ENCODE data around the gene IGF2BP2.

IGF2BP2 gene

DNA sequence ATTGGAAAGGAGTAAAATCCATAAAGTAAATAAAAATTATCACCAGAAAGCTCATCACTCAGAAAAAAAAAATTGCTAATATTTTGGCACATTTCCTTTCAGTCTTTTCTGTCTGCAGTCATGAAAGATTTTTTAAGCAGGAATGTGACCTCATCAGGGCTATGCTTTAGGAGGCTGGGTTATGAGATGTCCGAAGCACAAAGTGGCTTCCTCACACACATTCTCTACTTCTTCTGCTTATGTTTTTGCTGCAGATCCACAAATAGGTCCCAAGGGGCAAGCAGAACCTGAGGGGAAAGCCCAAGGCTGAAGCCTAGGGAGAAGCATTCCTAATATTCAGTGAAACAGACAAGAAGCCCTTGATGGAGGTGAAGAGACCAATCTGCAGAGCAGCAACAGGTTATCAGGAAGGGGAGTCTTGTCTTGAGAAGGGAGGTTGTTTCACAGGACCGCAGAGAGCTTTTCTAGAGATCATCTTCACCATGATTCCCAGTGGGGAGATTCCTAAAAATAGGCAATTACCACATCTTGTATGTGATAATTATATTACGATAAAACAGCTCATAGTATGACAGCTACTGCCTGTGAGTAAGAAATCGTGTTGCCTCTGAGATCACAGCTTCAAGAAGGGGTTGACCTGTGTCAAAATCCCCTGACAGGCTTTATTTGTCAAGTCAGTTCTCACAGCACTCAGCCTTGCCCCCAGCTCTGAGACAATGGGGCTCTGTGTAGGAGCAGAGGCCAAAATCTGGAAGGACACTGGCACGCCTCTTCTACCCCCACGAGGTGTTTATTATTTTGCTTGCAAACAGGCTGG, 60.5 kb downstream of the IGF2BP2 start:
- WGBS, 2 experiments (ENCODE audit: insufficient coverage in 2 of 2), result 48 to 75% methylated on average over 3 to 4 of the region's 6 CpGs
- Histone ChIP-seq H3K27ac (ENCODE audit: low read depth, low read length, severe bottlenecking) (peak overlapping the region; percentile 85), H3K9me3 (ENCODE audit: control insufficient read depth, low read length) (no peaks in the 10 kb centered on the region), H3K4me1 (ENCODE audit: control insufficient read depth, insufficient read depth, low read length, poor library complexity, severe bottlenecking) (peaks cover 47% of the 10 kb centered on the region), H3K4me3 (ENCODE audit: extremely low read depth, insufficient read depth, low read length, poor library complexity, severe bottlenecking) (no peak overlapping the region), H3K36me3 (ENCODE audit: control insufficient read depth, insufficient read depth, low read length) (peaks cover 11% of the 10 kb centered on the region)

DNA sequence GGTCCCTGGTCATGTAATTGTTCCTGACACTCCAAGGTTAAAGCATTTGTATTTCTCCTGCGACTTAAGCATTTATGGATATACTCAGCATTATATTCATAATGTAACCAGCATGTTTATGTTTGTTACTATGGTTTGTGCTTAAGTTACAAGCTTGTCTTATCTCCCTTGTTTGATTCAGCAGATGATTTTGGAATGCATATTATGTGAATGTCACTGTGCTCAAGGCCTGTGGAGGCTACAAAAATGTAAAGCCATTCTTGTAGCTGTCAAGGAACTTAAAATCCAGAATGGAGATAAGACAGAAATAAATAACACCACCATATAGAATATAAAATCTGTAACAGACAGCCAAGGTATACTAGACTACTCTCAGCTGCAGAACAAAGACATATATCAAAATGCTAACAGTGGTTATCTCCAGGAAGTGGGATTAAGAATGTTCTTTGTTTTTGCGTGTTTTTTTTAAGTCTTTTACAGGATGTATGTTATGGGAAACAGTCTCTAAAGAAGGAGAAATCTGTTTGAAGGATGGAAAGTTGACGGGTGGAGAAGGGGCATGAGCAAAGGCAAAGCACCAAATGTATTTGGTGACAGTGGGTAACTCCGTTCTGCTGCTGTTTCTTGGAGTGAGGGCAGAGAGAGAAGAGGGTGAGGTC, 61.4 kb downstream of the IGF2BP2 start:
- Histone ChIP-seq H3K4me3 (ENCODE audit: extremely low read depth, insufficient read depth, low read length, poor library complexity, severe bottlenecking) (no peak overlapping the region), H3K9me3 (ENCODE audit: control insufficient read depth, low read length) (no peaks in the 10 kb centered on the region), H3K4me1 (ENCODE audit: control insufficient read depth, insufficient read depth, low read length, poor library complexity, severe bottlenecking) (peaks cover 47% of the 10 kb centered on the region), H3K36me3 (ENCODE audit: control insufficient read depth, insufficient read depth, low read length) (peaks cover 18% of the 10 kb centered on the region), H3K27ac (ENCODE audit: low read depth, low read length, severe bottlenecking) (peak overlapping the region; percentile 70)
- WGBS, 2 experiments (ENCODE audit: insufficient coverage in 2 of 2), result 75 to 89% methylated on average over 2 to 3 of the region's 4 CpGs

- Histone ChIP-seq H3K4me1 (ENCODE audit: control insufficient read depth, insufficient read depth, low read length, poor library complexity, severe bottlenecking) (peaks cover 39% of the 10 kb centered on the region), H3K4me3 (ENCODE audit: extremely low read depth, insufficient read depth, low read length, poor library complexity, severe bottlenecking) (no peak overlapping the region), H3K27ac (ENCODE audit: low read depth, low read length, severe bottlenecking) (no peak overlapping the region), H3K9me3 (ENCODE audit: control insufficient read depth, low read length) (peaks cover 11% of the 10 kb centered on the region), H3K36me3 (ENCODE audit: control insufficient read depth, insufficient read depth, low read length) (peaks cover 47% of the 10 kb centered on the region)
- 70 to 77% methylated on average over 2 of the region's 5 CpGs for WGBS, 2 experiments (ENCODE audit: insufficient coverage in 2 of 2)
Measured at GRCh38 chr3:185760550-185760949, 64.3 kb downstream of the IGF2BP2 start.

- Histone ChIP-seq H3K4me1 (ENCODE audit: control insufficient read depth, insufficient read depth, low read length, poor library complexity, severe bottlenecking) (peaks cover 35% of the 10 kb centered on the region), H3K27ac (ENCODE audit: low read depth, low read length, severe bottlenecking) (no peak overlapping the region), H3K4me3 (ENCODE audit: extremely low read depth, insufficient read depth, low read length, poor library complexity, severe bottlenecking) (no peak overlapping the region), H3K36me3 (ENCODE audit: control insufficient read depth, insufficient read depth, low read length) (peaks cover 52% of the 10 kb centered on the region), H3K9me3 (ENCODE audit: control insufficient read depth, low read length) (peaks cover 15% of the 10 kb centered on the region)
- WGBS, 2 experiments (ENCODE audit: insufficient coverage in 2 of 2), result no CpG with 5 or more reads among the region's 2 CpGs
Measured at GRCh38 chr3:185760088-185760487, 64.8 kb downstream of the IGF2BP2 start.

DNA sequence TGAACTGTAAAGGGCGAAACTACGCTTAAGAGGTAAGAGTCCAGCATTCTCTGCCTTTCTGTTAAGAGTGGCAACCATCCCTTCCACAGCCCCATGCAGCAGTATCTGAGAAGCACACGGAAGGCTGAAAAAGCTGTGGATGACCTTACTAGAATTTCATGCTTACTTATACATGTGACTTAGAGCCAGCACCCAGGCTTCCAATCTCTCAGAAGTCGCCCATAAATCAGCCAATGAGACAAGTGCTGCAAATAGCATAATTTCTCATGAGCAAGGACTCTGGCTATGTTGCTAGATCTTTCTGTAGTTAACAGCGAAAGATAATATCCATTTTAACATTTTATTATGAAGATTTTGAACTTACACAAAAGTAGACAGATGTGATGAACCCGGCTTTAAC, 65.3 kb downstream of the IGF2BP2 start:
- H3K4me1 ChIP-seq (ENCODE audit: control insufficient read depth, insufficient read depth, low read length, poor library complexity, severe bottlenecking), result peaks cover 29% of the 10 kb centered on the region
- H3K4me3 ChIP-seq (ENCODE audit: extremely low read depth, insufficient read depth, low read length, poor library complexity, severe bottlenecking), result no peak overlapping the region
- H3K9me3 ChIP-seq (ENCODE audit: control insufficient read depth, low read length), result peaks cover 15% of the 10 kb centered on the region
- 96 to 100% methylated on average over 1 to 3 of the region's 6 CpGs for WGBS, 2 experiments (ENCODE audit: insufficient coverage in 2 of 2)
- peaks cover 58% of the 10 kb centered on the region for H3K36me3 ChIP-seq (ENCODE audit: control insufficient read depth, insufficient read depth, low read length)
- no peak overlapping the region for H3K27ac ChIP-seq (ENCODE audit: low read depth, low read length, severe bottlenecking)

DNA sequence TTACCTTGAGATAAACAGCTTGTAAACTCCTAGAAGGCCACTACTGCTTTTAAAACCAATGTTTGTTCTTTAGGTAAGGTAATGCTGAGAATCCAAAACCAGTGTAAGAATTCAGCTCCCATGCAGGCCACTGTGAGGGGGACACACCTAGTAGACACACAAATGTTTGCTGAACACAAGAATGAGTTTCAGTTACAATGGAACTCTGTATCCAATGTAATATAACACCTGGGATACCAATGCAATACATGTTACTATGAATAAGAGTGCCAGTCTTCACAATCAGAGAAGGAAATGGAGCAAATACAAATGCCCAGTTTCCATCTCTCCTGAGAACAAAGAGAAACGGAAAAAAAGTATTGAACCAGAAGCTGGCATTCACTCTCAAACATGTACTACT, 65.9 kb downstream of the IGF2BP2 start:
- Histone ChIP-seq H3K4me3 (ENCODE audit: extremely low read depth, insufficient read depth, low read length, poor library complexity, severe bottlenecking) (no peak overlapping the region), H3K27ac (ENCODE audit: low read depth, low read length, severe bottlenecking) (no peak overlapping the region), H3K9me3 (ENCODE audit: control insufficient read depth, low read length) (peaks cover 15% of the 10 kb centered on the region), H3K4me1 (ENCODE audit: control insufficient read depth, insufficient read depth, low read length, poor library complexity, severe bottlenecking) (peaks cover 24% of the 10 kb centered on the region), H3K36me3 (ENCODE audit: control insufficient read depth, insufficient read depth, low read length) (peaks cover 64% of the 10 kb centered on the region)
- WGBS, 2 experiments (ENCODE audit: insufficient coverage in 2 of 2), result no CpG with 5 or more reads among the region's 1 CpG

- H3K9me3 ChIP-seq (ENCODE audit: control insufficient read depth, low read length), result peaks cover 15% of the 10 kb centered on the region
- H3K4me3 ChIP-seq (ENCODE audit: extremely low read depth, insufficient read depth, low read length, poor library complexity, severe bottlenecking), result no peak overlapping the region
- 100% methylated on average over 1 to 2 of the region's 2 CpGs for WGBS, 2 experiments (ENCODE audit: insufficient coverage in 2 of 2)
- peaks cover 76% of the 10 kb centered on the region for H3K36me3 ChIP-seq (ENCODE audit: control insufficient read depth, insufficient read depth, low read length)
- peaks cover 17% of the 10 kb centered on the region for H3K4me1 ChIP-seq (ENCODE audit: control insufficient read depth, insufficient read depth, low read length, poor library complexity, severe bottlenecking)
- H3K27ac ChIP-seq (ENCODE audit: low read depth, low read length, severe bottlenecking), result no peak overlapping the region
Measured at GRCh38 chr3:185757176-185757575, 67.7 kb downstream of the IGF2BP2 start.

GRCh38 chr3:185756477-185756876, 68.4 kb downstream of the IGF2BP2 start:
- H3K9me3 ChIP-seq (ENCODE audit: control insufficient read depth, low read length), result peaks cover 15% of the 10 kb centered on the region
- peaks cover 76% of the 10 kb centered on the region for H3K36me3 ChIP-seq (ENCODE audit: control insufficient read depth, insufficient read depth, low read length)
- no peak overlapping the region for H3K27ac ChIP-seq (ENCODE audit: low read depth, low read length, severe bottlenecking)
- 83% methylated on average over 4 of the region's 4 CpGs; no CpG with 5 or more reads in 1 of the 2 experiments for WGBS, 2 experiments (ENCODE audit: insufficient coverage in 2 of 2)
- no peak overlapping the region for H3K4me3 ChIP-seq (ENCODE audit: extremely low read depth, insufficient read depth, low read length, poor library complexity, severe bottlenecking)
- peaks cover 13% of the 10 kb centered on the region for H3K4me1 ChIP-seq (ENCODE audit: control insufficient read depth, insufficient read depth, low read length, poor library complexity, severe bottlenecking)

GRCh38 chr3:185754920-185755319, 69.9 kb downstream of the IGF2BP2 start:
- H3K4me3 ChIP-seq (ENCODE audit: extremely low read depth, insufficient read depth, low read length, poor library complexity, severe bottlenecking), result no peak overlapping the region
- H3K9me3 ChIP-seq (ENCODE audit: control insufficient read depth, low read length), result peaks cover 15% of the 10 kb centered on the region
- no peaks in the 10 kb centered on the region for H3K4me1 ChIP-seq (ENCODE audit: control insufficient read depth, insufficient read depth, low read length, poor library complexity, severe bottlenecking)
- peaks cover 85% of the 10 kb centered on the region for H3K36me3 ChIP-seq (ENCODE audit: control insufficient read depth, insufficient read depth, low read length)
- H3K27ac ChIP-seq (ENCODE audit: low read depth, low read length, severe bottlenecking), result no peak overlapping the region
- 60% methylated on average over 1 of the region's 3 CpGs; no CpG with 5 or more reads in 1 of the 2 experiments for WGBS, 2 experiments (ENCODE audit: insufficient coverage in 2 of 2)

- Histone ChIP-seq H3K9me3 (ENCODE audit: control insufficient read depth, low read length) (peaks cover 15% of the 10 kb centered on the region), H3K27ac (ENCODE audit: low read depth, low read length, severe bottlenecking) (no peak overlapping the region), H3K4me1 (ENCODE audit: control insufficient read depth, insufficient read depth, low read length, poor library complexity, severe bottlenecking) (no peaks in the 10 kb centered on the region), H3K4me3 (ENCODE audit: extremely low read depth, insufficient read depth, low read length, poor library complexity, severe bottlenecking) (no peak overlapping the region), H3K36me3 (ENCODE audit: control insufficient read depth, insufficient read depth, low read length) (peaks cover 79% of the 10 kb centered on the region)
- 88 to 99% methylated on average over 4 of the region's 5 CpGs for WGBS, 2 experiments (ENCODE audit: insufficient coverage in 2 of 2)
Measured at GRCh38 chr3:185753354-185753753, 71.5 kb downstream of the IGF2BP2 start.

DNA sequence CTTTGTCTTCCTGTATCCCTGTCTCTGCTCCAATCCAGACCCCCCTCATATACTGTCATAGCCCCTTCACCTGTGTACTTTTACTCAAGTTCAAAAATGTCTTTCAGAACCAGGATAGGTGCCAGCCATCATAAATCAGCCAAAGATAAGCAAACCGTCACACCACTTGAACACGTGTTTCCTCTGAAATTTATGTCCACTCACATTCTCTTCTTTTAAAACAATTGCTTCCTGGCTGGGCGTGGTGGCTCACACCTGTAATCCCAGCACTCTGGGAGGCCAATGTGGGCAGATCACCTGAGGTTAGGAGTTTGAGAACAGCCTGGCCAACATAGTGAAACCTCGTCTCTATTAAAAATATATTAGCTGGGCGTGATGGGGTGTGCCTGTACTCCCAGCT, 74.1 kb downstream of the IGF2BP2 start:
- WGBS, 2 experiments (ENCODE audit: insufficient coverage in 2 of 2), result 88 to 96% methylated on average over 4 of the region's 5 CpGs
- H3K36me3 ChIP-seq (ENCODE audit: control insufficient read depth, insufficient read depth, low read length), result peaks cover 56% of the 10 kb centered on the region
- H3K4me3 ChIP-seq (ENCODE audit: extremely low read depth, insufficient read depth, low read length, poor library complexity, severe bottlenecking), result no peak overlapping the region
- peaks cover 5% of the 10 kb centered on the region for H3K9me3 ChIP-seq (ENCODE audit: control insufficient read depth, low read length)
- H3K4me1 ChIP-seq (ENCODE audit: control insufficient read depth, insufficient read depth, low read length, poor library complexity, severe bottlenecking), result peaks cover 19% of the 10 kb centered on the region
- no peak overlapping the region for H3K27ac ChIP-seq (ENCODE audit: low read depth, low read length, severe bottlenecking)
